ENCODE results near the gene XPOT. TPM values are rescaled to one million over a fixed set of nuclear protein-coding genes. Genes with fewer than 3 reads are reported as not detected.

XPOT gene
- polyA plus RNA-seq, 2 donors: 14.2 to 19.0 TPM

- Histone ChIP-seq H3K4me3 (ENCODE audit: low read depth in 1 of 2, low read length in 2 of 2) (peak within 1 kb of the TSS; percentile 43 to 45), H3K27me3 (ENCODE audit: control insufficient read depth in 1 of 2, insufficient read depth in 2 of 2, low read length in 2 of 2) (no peaks in the 10 kb centered on the region), H3K4me1 (ENCODE audit: control insufficient read depth in 2 of 2, insufficient read depth in 2 of 2, low read length in 1 of 2) (peaks cover 5 to 9% of the 10 kb centered on the region in 2 donors), H3K36me3 (ENCODE audit: control insufficient read depth in 2 of 2, insufficient read depth in 2 of 2, low read length in 1 of 2) (no peaks in the 10 kb centered on the region), H3K27ac (ENCODE audit: low read depth in 2 of 2, low read length in 1 of 2) (peak within 1 kb of the TSS in 1 of 2 donors; percentile 5), H3K9me3 (ENCODE audit: control insufficient read depth in 2 of 2, insufficient read depth in 1 of 2, low read depth in 1 of 2, low read length in 1 of 2) (no peaks in the 10 kb centered on the region)
- 3 to 4% methylated on average over 56 to 66 of the region's 66 CpGs for WGBS, 2 donors
Measured at GRCh38 chr12:64390275-64390851, 13.8 kb upstream of the XPOT start, which contains the start of gene C12orf56. C12orf56 (minus strand) TSS chr12:64390758; CDS start chr12:64390565, 193 bp downstream.

- H3K27me3 ChIP-seq (ENCODE audit: control insufficient read depth in 1 of 2, insufficient read depth in 2 of 2, low read length in 2 of 2): no peaks in the 10 kb centered on the region
- no peaks in the 10 kb centered on the region for H3K9me3 ChIP-seq (ENCODE audit: control insufficient read depth in 2 of 2, insufficient read depth in 1 of 2, low read depth in 1 of 2, low read length in 1 of 2)
- H3K36me3 ChIP-seq (ENCODE audit: control insufficient read depth in 2 of 2, insufficient read depth in 2 of 2, low read length in 1 of 2): no peaks in the 10 kb centered on the region
- H3K27ac ChIP-seq (ENCODE audit: low read depth in 2 of 2, low read length in 1 of 2): no peak overlapping the region
- 74 to 87% methylated on average over 3 of the region's 3 CpGs for WGBS, 2 donors
- H3K4me3 ChIP-seq (ENCODE audit: low read depth in 1 of 2, low read length in 2 of 2): no peak overlapping the region
- H3K4me1 ChIP-seq (ENCODE audit: control insufficient read depth in 2 of 2, insufficient read depth in 2 of 2, low read length in 1 of 2): peaks cover 5 to 9% of the 10 kb centered on the region in 2 donors
Measured at GRCh38 chr12:64392221-64392620, 12.0 kb upstream of the XPOT start.

GRCh38 chr12:64395739-64396138 lies 8.5 kb upstream of the XPOT start:
- H3K27me3 ChIP-seq (ENCODE audit: control insufficient read depth in 1 of 2, insufficient read depth in 2 of 2, low read length in 2 of 2): no peaks in the 10 kb centered on the region
- no peaks in the 10 kb centered on the region for H3K36me3 ChIP-seq (ENCODE audit: control insufficient read depth in 2 of 2, insufficient read depth in 2 of 2, low read length in 1 of 2)
- H3K4me1 ChIP-seq (ENCODE audit: control insufficient read depth in 2 of 2, insufficient read depth in 2 of 2, low read length in 1 of 2): peaks cover 0 to under 1% of the 10 kb centered on the region in 2 donors
- WGBS, 2 donors: 42 to 49% methylated on average over 2 of the region's 2 CpGs
- H3K27ac ChIP-seq (ENCODE audit: low read depth in 2 of 2, low read length in 1 of 2): no peak overlapping the region
- H3K4me3 ChIP-seq (ENCODE audit: low read depth in 1 of 2, low read length in 2 of 2): no peak overlapping the region
- no peaks in the 10 kb centered on the region for H3K9me3 ChIP-seq (ENCODE audit: control insufficient read depth in 2 of 2, insufficient read depth in 1 of 2, low read depth in 1 of 2, low read length in 1 of 2)

GRCh38 chr12:64400041-64400440 lies 4.2 kb upstream of the XPOT start:
- no peaks in the 10 kb centered on the region for H3K27me3 ChIP-seq (ENCODE audit: control insufficient read depth in 1 of 2, insufficient read depth in 2 of 2, low read length in 2 of 2)
- H3K4me1 ChIP-seq (ENCODE audit: control insufficient read depth in 2 of 2, insufficient read depth in 2 of 2, low read length in 1 of 2): no peaks in the 10 kb centered on the region
- 43 to 46% methylated on average over 4 of the region's 4 CpGs for WGBS, 2 donors
- H3K4me3 ChIP-seq (ENCODE audit: low read depth in 1 of 2, low read length in 2 of 2): no peak overlapping the region
- H3K27ac ChIP-seq (ENCODE audit: low read depth in 2 of 2, low read length in 1 of 2): no peak overlapping the region
- no peaks in the 10 kb centered on the region for H3K36me3 ChIP-seq (ENCODE audit: control insufficient read depth in 2 of 2, insufficient read depth in 2 of 2, low read length in 1 of 2)
- H3K9me3 ChIP-seq (ENCODE audit: control insufficient read depth in 2 of 2, insufficient read depth in 1 of 2, low read depth in 1 of 2, low read length in 1 of 2): no peaks in the 10 kb centered on the region

GRCh38 chr12:64402181-64402580 lies 2.0 kb upstream of the XPOT start:
- Histone ChIP-seq H3K4me3 (ENCODE audit: low read depth in 1 of 2, low read length in 2 of 2) (no peak overlapping the region), H3K4me1 (ENCODE audit: control insufficient read depth in 2 of 2, insufficient read depth in 2 of 2, low read length in 1 of 2) (peaks cover 0 to 3% of the 10 kb centered on the region in 2 donors), H3K36me3 (ENCODE audit: control insufficient read depth in 2 of 2, insufficient read depth in 2 of 2, low read length in 1 of 2) (no peaks in the 10 kb centered on the region), H3K27ac (ENCODE audit: low read depth in 2 of 2, low read length in 1 of 2) (no peak overlapping the region), H3K27me3 (ENCODE audit: control insufficient read depth in 1 of 2, insufficient read depth in 2 of 2, low read length in 2 of 2) (no peaks in the 10 kb centered on the region), H3K9me3 (ENCODE audit: control insufficient read depth in 2 of 2, insufficient read depth in 1 of 2, low read depth in 1 of 2, low read length in 1 of 2) (no peaks in the 10 kb centered on the region)
- WGBS, 2 donors: 89 to 90% methylated on average over 5 of the region's 5 CpGs

GRCh38 chr12:64404470-64405256 lies 471 bp downstream of the XPOT start:
- H3K9me3 ChIP-seq (ENCODE audit: control insufficient read depth in 2 of 2, insufficient read depth in 1 of 2, low read depth in 1 of 2, low read length in 1 of 2): no peaks in the 10 kb centered on the region
- H3K4me1 ChIP-seq (ENCODE audit: control insufficient read depth in 2 of 2, insufficient read depth in 2 of 2, low read length in 1 of 2): peaks cover 0 to 3% of the 10 kb centered on the region in 2 donors
- peak overlapping the region; percentile 93 to 95 for H3K27ac ChIP-seq (ENCODE audit: low read depth in 2 of 2, low read length in 1 of 2)
- H3K27me3 ChIP-seq (ENCODE audit: control insufficient read depth in 1 of 2, insufficient read depth in 2 of 2, low read length in 2 of 2): no peaks in the 10 kb centered on the region
- 0 to 1% methylated on average over 74 to 78 of the region's 78 CpGs for WGBS, 2 donors
- peak overlapping the region; percentile 91 to 94 for H3K4me3 ChIP-seq (ENCODE audit: low read depth in 1 of 2, low read length in 2 of 2)
- no peaks in the 10 kb centered on the region for H3K36me3 ChIP-seq (ENCODE audit: control insufficient read depth in 2 of 2, insufficient read depth in 2 of 2, low read length in 1 of 2)

GRCh38 chr12:64407342-64408223 lies 3.4 kb downstream of the XPOT start:
- WGBS, 2 donors: 86 to 90% methylated on average over 9 of the region's 9 CpGs
- Histone ChIP-seq H3K4me3 (ENCODE audit: low read depth in 1 of 2, low read length in 2 of 2) (no peak overlapping the region), H3K9me3 (ENCODE audit: control insufficient read depth in 2 of 2, insufficient read depth in 1 of 2, low read depth in 1 of 2, low read length in 1 of 2) (no peaks in the 10 kb centered on the region), H3K4me1 (ENCODE audit: control insufficient read depth in 2 of 2, insufficient read depth in 2 of 2, low read length in 1 of 2) (peaks cover 0 to 3% of the 10 kb centered on the region in 2 donors), H3K27me3 (ENCODE audit: control insufficient read depth in 1 of 2, insufficient read depth in 2 of 2, low read length in 2 of 2) (no peaks in the 10 kb centered on the region), H3K27ac (ENCODE audit: low read depth in 2 of 2, low read length in 1 of 2) (no peak overlapping the region), H3K36me3 (ENCODE audit: control insufficient read depth in 2 of 2, insufficient read depth in 2 of 2, low read length in 1 of 2) (peaks cover 0 to 5% of the 10 kb centered on the region in 2 donors)

GRCh38 chr12:64411427-64411826 lies 7.2 kb downstream of the XPOT start:
- H3K36me3 ChIP-seq (ENCODE audit: control insufficient read depth in 2 of 2, insufficient read depth in 2 of 2, low read length in 1 of 2): peaks cover 2 to 13% of the 10 kb centered on the region in 2 donors
- H3K4me3 ChIP-seq (ENCODE audit: low read depth in 1 of 2, low read length in 2 of 2): no peak overlapping the region
- 91 to 95% methylated on average over 2 of the region's 2 CpGs for WGBS, 2 donors
- H3K27ac ChIP-seq (ENCODE audit: low read depth in 2 of 2, low read length in 1 of 2): no peak overlapping the region
- H3K27me3 ChIP-seq (ENCODE audit: control insufficient read depth in 1 of 2, insufficient read depth in 2 of 2, low read length in 2 of 2): no peaks in the 10 kb centered on the region
- H3K4me1 ChIP-seq (ENCODE audit: control insufficient read depth in 2 of 2, insufficient read depth in 2 of 2, low read length in 1 of 2): no peaks in the 10 kb centered on the region
- H3K9me3 ChIP-seq (ENCODE audit: control insufficient read depth in 2 of 2, insufficient read depth in 1 of 2, low read depth in 1 of 2, low read length in 1 of 2): no peaks in the 10 kb centered on the region

GRCh38 chr12:64412459-64412858 lies 8.3 kb downstream of the XPOT start:
- Histone ChIP-seq H3K36me3 (ENCODE audit: control insufficient read depth in 2 of 2, insufficient read depth in 2 of 2, low read length in 1 of 2) (peaks cover 4 to 13% of the 10 kb centered on the region in 2 donors), H3K4me3 (ENCODE audit: low read depth in 1 of 2, low read length in 2 of 2) (no peak overlapping the region), H3K9me3 (ENCODE audit: control insufficient read depth in 2 of 2, insufficient read depth in 1 of 2, low read depth in 1 of 2, low read length in 1 of 2) (no peaks in the 10 kb centered on the region), H3K27me3 (ENCODE audit: control insufficient read depth in 1 of 2, insufficient read depth in 2 of 2, low read length in 2 of 2) (no peaks in the 10 kb centered on the region), H3K27ac (ENCODE audit: low read depth in 2 of 2, low read length in 1 of 2) (no peak overlapping the region), H3K4me1 (ENCODE audit: control insufficient read depth in 2 of 2, insufficient read depth in 2 of 2, low read length in 1 of 2) (no peaks in the 10 kb centered on the region)
- WGBS, 2 donors: 93 to 97% methylated on average over 2 of the region's 2 CpGs
